ENCODE results near the gene RIN3. TPM values are rescaled to one million over a fixed set of nuclear protein-coding genes. Genes with fewer than 3 reads are reported as not detected.

The RIN3 gene
- total and polyA plus RNA-seq, 10 of the 15 experiments (the other 5 are each of a cell fraction or from before 2014, with no cell fraction given) = 0.91 to 23.3 (median 6.3) TPM

GRCh38 chr14:92619671-92620456, 106.3 kb downstream of the RIN3 start:
- H3K9me3 ChIP-seq (replicated peaks; ENCODE audit: control insufficient read depth, insufficient read depth, low read length) = peaks cover 5% of the 10 kb centered on the region; the same call in 2 of the 3 replicates
- ATAC-seq (no peak), DNase-seq (ENCODE audit: low read depth, low spot score) (no peak), FAIRE-seq (no peak)
- no TSS peak for BruUV-seq (replicated peaks)
- H4K20me1 ChIP-seq (ENCODE audit: control insufficient read depth, insufficient read depth) = no peaks in the 10 kb centered on the region
- ChIA-PET RAD21 (ENCODE audit: unreplicated experiment) (no interaction called here), SMC1A (ENCODE audit: uncharacterized antibody, unreplicated experiment) (interaction anchor here (0.6 kb wide), 1 partner anchor 282 kb away, joined by 3 read pairs; no protein-coding TSS in a partner anchor), CTCF (interaction anchor here (1.2 kb wide), 1 partner anchor 30 kb away, joined by 4 read pairs; no protein-coding TSS in a partner anchor), POLR2A (interaction anchor here (0.5 kb wide), 1 partner anchor 119 kb away, joined by 3 read pairs; no protein-coding TSS in a partner anchor)
- no peaks in the 10 kb centered on the region for H3K79me2 ChIP-seq (ENCODE audit: control insufficient read depth, insufficient read depth, low read length)
- H3K9ac ChIP-seq (ENCODE audit: control insufficient read depth, insufficient read depth, low read length) = no peak overlapping the region
- H3K4me3 ChIP-seq = no peak overlapping the region
- no peaks in the 10 kb centered on the region for H3K36me3 ChIP-seq (ENCODE audit: control insufficient read depth in 2 of 2, insufficient read depth in 2 of 2, low read length in 1 of 2)
- H3K27me3 ChIP-seq (replicated peaks in 1 of 2; ENCODE audit: control insufficient read depth in 2 of 2, insufficient read depth in 2 of 2, low read length in 1 of 2) = no peaks in the 10 kb centered on the region
- H3K4me2 ChIP-seq (ENCODE audit: control insufficient read depth, insufficient read depth) = no peak overlapping the region
- peaks cover 8% of the 10 kb centered on the region for H3K4me1 ChIP-seq (ENCODE audit: control insufficient read depth, insufficient read depth, low read length)
- in situ Hi-C loops (cut with MboI) (no loop called here), intact Hi-C loops (cut with micrococcal nuclease; ENCODE audit: unreplicated experiment) (no loop called here)
- H2AFZ ChIP-seq (ENCODE audit: control insufficient read depth, low read depth, low read length) = no peak overlapping the region
- no peak overlapping the region for H3K27ac ChIP-seq (ENCODE audit: control insufficient read depth, insufficient read depth)
- WGBS (ENCODE audit: insufficient coverage, insufficient replicate concordance, low lambda C conversion rate, missing lambda C conversion rate) = 92% methylated on average over 11 of the region's 11 CpGs
- TF ChIP-seq KDM1A (IDR thresholded peaks at IDR 0.05; ENCODE audit: borderline replicate concordance) = no peak
- no peak for TF ChIP-seq EP300 (IDR thresholded peaks at IDR 0.05; ENCODE audit: borderline replicate concordance in 1 of 2, control insufficient read depth in 1 of 2, low read depth in 2 of 2, low read length in 2 of 2)
- no peak for TF ChIP-seq ELK1 (IDR thresholded peaks at IDR 0.05; ENCODE audit: low read depth, low read length)
- no peak for TF ChIP-seq NFIC (IDR thresholded peaks at IDR 0.05; ENCODE audit: low read depth, low read length)
- TF ChIP-seq BRCA1 (IDR thresholded peaks at IDR 0.05; ENCODE audit: low read depth, low read length) = no peak
- no peak for TF ChIP-seq GABPA (IDR thresholded peaks at IDR 0.05; ENCODE audit: low read depth)
- TF ChIP-seq FOXK2 (IDR thresholded peaks at IDR 0.05) = no peak
